Astrocyte of the spinal cord (primary cell): ENCODE results near the gene FCHSD2.
"Not testable (repeated sequence)": the region's sequence is repeated elsewhere in the genome, so short reads cannot be mapped to it uniquely, and the experiment has no call there.

Experiments
- DNase-seq: peaks from one replicate; pipeline ENCODE4 v3.0.0; 2011; ENCODE audit warnings: low read depth, low spot score
- H3K4me3 ChIP-seq: 2 replicates; pipeline ENCODE4 v1.5.1; 2011; ENCODE audit warnings: low read depth, mild to moderate bottlenecking, low read length, moderate library complexity
- CTCF ChIP-seq: IDR thresholded peaks from 2 replicates; pipeline ENCODE4 v1.5.1; 2012; ENCODE audit warnings: low read depth, mild to moderate bottlenecking, low read length, inconsistent platforms
- in situ Hi-C: cut with HindIII; loops from 2 replicates; pipeline ENCODE4 v1.10.0; 2017; ENCODE audit warnings: low sequenced_read_pairs

Gene FCHSD2

GRCh38 chr11:72828081-72828567 is 314.0 kb downstream of the FCHSD2 start:
- DNase-seq = peak; percentile 35
- H3K4me3 ChIP-seq = no peak overlapping the region
- TF ChIP-seq CTCF = no peak
- in situ Hi-C loops = no loop called here

GRCh38 chr11:72827656-72828055 is 314.5 kb downstream of the FCHSD2 start:
- in situ Hi-C loops = not testable (repeated sequence)

GRCh38 chr11:72826942-72827480 is 315.1 kb downstream of the FCHSD2 start:
- TF ChIP-seq CTCF = no peak
- no peak overlapping the region for H3K4me3 ChIP-seq
- no peak for DNase-seq
- in situ Hi-C loops = no loop called here

More at GRCh38 chr11:72827656-72828055, 314.5 kb downstream of the FCHSD2 start:
- not testable (repeated sequence) for H3K4me3 ChIP-seq, DNase-seq

GRCh38 chr11:72826191-72826941 is 315.8 kb downstream of the FCHSD2 start:
- no peak overlapping the region for H3K4me3 ChIP-seq
- in situ Hi-C loops = no loop called here
- no peak for TF ChIP-seq CTCF
- DNase-seq = no peak

GRCh38 chr11:72825661-72826060 is 316.5 kb downstream of the FCHSD2 start:
- TF ChIP-seq CTCF = no peak
- DNase-seq = no peak
- no peak overlapping the region for H3K4me3 ChIP-seq
- in situ Hi-C loops = no loop called here

GRCh38 chr11:72824811-72825505 is 317.2 kb downstream of the FCHSD2 start:
- no peak for DNase-seq
- in situ Hi-C loops = no loop called here
- no peak overlapping the region for H3K4me3 ChIP-seq
- no peak for TF ChIP-seq CTCF

- in situ Hi-C loops = no loop called here
- no peak overlapping the region for H3K4me3 ChIP-seq
- DNase-seq = no peak
- TF ChIP-seq CTCF = no peak
Observed at GRCh38 chr11:72824020-72824419, 318.1 kb downstream of the FCHSD2 start.
